ENCODE measurements around the gene NUP58.
"Not testable (repeated sequence)": the region's sequence is repeated elsewhere in the genome, so short reads cannot be mapped to it uniquely, and the experiment has no call there.

NUP58 gene

DNA sequence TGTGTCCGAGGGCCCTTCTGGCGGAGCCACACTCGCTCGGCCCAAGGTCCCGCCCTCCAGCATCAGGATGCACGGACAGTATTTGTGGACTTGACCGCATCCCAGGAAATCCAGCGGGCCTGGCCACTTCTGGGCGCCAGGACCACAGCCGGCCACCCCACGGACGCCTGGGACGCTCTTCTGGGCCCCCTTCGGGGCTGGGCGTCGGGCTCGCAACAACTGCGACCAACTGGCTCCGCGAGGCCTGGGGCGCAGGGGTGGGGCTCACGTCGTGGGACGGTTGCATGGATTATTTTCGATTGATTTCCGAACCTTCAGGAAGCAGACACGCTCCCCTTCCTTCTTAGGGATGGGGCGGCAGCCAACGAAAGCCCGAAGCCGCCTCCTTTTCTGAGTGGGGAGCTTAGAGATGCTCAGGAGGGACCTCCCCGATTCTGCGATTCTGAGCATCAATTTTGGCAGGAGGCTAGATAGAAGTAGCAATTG lies 521 bp upstream of the NUP58 start:
- no peak for TF ChIP-seq CTCF (IDR thresholded peaks at IDR 0.05; ENCODE audit: borderline replicate concordance, insufficient read depth, low read depth, low read length)

DNA sequence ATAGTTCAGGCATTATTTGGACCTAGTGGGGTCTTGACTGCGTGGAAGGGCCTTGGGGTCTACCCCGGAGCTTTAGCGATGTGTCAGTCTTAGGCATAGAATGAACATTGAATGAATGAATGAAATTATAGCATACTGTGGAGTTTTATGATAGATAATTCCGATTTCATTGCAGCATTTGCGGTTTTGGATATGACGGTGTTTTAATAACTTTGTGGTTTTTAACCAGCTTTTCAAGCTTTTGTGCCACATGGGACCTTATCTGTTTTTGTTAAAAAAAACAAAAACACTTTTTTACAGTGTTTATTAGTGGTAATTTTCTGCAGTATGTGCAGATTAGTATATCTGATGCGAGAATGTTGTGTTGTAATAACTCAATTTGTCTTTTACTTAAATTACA lies 696 bp downstream of the NUP58 start:
- peak overlapping the region; percentile 87 for H3K4me3 ChIP-seq (ENCODE audit: low read depth, low read length)
- no peak for TF ChIP-seq CTCF (IDR thresholded peaks at IDR 0.05; ENCODE audit: borderline replicate concordance, insufficient read depth, low read depth, low read length)

More for the DNA sequence above, 521 bp upstream of the NUP58 start:
- H3K4me3 ChIP-seq (ENCODE audit: low read depth, low read length): no peak overlapping the region

GRCh38 chr13:25306671-25307464 lies 5.4 kb downstream of the NUP58 start:
- no peak for TF ChIP-seq CTCF (IDR thresholded peaks at IDR 0.05; ENCODE audit: borderline replicate concordance, insufficient read depth, low read depth, low read length)
- no peak overlapping the region for H3K4me3 ChIP-seq (ENCODE audit: low read depth, low read length)

- H3K4me3 ChIP-seq (ENCODE audit: low read depth, low read length): no peak overlapping the region
- TF ChIP-seq CTCF (IDR thresholded peaks at IDR 0.05; ENCODE audit: borderline replicate concordance, insufficient read depth, low read depth, low read length): no peak
Measured at GRCh38 chr13:25310891-25311290, 9.5 kb downstream of the NUP58 start.

GRCh38 chr13:25318946-25319345 lies 17.5 kb downstream of the NUP58 start:
- not testable (repeated sequence) for H3K4me3 ChIP-seq (ENCODE audit: low read depth, low read length)

GRCh38 chr13:25319771-25320170 lies 18.3 kb downstream of the NUP58 start:
- no peak for TF ChIP-seq CTCF (IDR thresholded peaks at IDR 0.05; ENCODE audit: borderline replicate concordance, insufficient read depth, low read depth, low read length)
- H3K4me3 ChIP-seq (ENCODE audit: low read depth, low read length): no peak overlapping the region

- no peak for TF ChIP-seq CTCF (IDR thresholded peaks at IDR 0.05; ENCODE audit: borderline replicate concordance, insufficient read depth, low read depth, low read length)
- H3K4me3 ChIP-seq (ENCODE audit: low read depth, low read length): no peak overlapping the region
Measured at GRCh38 chr13:25324100-25324499, 22.7 kb downstream of the NUP58 start.

All from GM12875 (cell line).